ENCODE data around the gene ZNF710.

ZNF710 gene

GRCh38 chr15:89993349-89993748 lies 7.8 kb upstream of the ZNF710 start:
- no peak for DNase-seq

DNA sequence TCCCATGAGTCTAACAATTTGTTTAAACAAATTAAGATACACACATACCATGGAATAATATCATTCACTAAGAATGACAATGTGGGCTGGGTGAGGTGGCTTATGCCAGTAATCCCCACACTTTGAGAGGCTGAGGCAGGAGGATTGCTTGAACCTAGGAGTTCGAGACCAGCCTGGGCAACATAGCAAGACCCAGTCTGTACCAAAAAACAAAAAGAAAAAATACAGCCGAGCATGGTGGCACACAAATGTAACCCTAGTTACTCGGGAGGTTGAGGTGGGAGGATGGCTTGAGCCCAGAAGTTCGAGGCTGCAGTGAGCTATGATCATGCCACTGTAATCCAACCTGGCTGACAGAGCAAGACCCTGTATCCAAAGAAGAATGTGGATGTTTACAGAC lies 4.0 kb upstream of the ZNF710 start:
- DNase-seq = no peak

- no peak for DNase-seq
Measured at GRCh38 chr15:89998141-89998661, 2.9 kb upstream of the ZNF710 start.

- no peak for DNase-seq
Measured at GRCh38 chr15:89998923-89999675, 2.0 kb upstream of the ZNF710 start.

- DNase-seq = peak; percentile 10
Measured at GRCh38 chr15:89999676-90000185, 1.4 kb upstream of the ZNF710 start.

- DNase-seq = peak; percentile 4
Measured at GRCh38 chr15:90000186-90001001, 730 bp upstream of the ZNF710 start.

GRCh38 chr15:90001683-90002427 lies 731 bp downstream of the ZNF710 start:
- peak; percentile 24 for DNase-seq

- peak; percentile 14 for DNase-seq
Measured at GRCh38 chr15:90002428-90002844, 1.3 kb downstream of the ZNF710 start.

GRCh38 chr15:90003736-90004135 lies 2.6 kb downstream of the ZNF710 start:
- no peak for DNase-seq

- no peak for DNase-seq
Measured at GRCh38 chr15:90004252-90004651, 3.1 kb downstream of the ZNF710 start.

DNA sequence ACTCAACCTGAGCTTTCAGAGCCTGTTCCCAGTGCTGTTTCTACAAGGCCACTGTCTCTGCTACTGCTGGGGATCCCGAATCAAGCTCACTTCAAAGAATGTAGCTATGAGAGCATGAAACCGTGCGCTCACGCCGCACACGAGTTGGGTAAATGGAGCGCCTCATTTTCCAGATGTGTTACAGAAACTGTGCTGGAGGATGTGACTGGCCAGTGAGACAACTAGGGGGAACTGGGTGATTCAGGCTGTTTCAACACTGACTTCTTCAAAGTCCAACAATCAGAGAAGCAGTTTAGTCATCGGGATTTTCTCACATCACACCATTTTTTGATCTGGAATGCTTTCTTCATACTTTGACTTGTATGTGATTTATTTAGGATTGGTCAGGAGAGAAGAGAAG lies 3.5 kb downstream of the ZNF710 start:
- DNase-seq = no peak

DNA sequence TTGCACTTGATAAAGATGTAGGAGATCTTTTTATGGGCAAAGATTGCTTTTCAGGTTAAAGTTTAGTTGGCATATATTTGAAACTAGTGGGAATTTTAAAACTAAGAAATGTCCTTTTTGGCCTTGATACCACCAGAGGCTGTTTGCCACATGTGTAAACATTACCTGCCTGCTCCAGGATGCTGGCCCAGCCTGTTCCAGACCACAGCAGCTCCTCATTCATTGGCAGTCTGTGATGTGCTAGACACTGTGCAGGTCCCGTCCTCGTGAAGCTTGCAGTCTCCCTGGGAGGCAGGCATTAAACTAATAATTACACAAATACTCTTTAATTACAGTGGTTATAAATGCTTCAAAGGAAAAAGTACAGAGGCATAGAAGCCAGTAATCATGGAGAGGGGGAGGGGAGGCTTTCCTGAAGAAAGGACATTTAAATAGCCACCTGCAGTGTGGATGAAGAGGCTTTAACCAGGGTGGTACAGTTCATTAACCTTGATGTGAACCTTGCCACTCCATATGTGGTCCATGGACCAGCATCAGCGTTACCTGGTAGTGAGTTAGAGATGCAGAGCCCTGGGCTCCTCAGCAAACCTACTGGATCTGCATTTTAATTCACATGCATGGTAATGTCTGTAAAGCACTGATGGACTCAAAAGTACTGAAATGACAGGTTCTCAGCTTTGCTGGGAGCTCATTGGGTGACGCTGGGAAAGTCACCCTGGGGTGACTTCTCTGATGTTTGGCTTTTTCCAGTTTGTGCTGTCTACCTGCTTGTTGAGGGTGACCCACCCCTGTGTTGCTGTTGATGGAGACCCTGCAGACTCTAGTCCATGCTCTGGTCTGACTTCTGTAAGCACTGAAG lies 5.3 kb downstream of the ZNF710 start:
- no peak for DNase-seq

DNA sequence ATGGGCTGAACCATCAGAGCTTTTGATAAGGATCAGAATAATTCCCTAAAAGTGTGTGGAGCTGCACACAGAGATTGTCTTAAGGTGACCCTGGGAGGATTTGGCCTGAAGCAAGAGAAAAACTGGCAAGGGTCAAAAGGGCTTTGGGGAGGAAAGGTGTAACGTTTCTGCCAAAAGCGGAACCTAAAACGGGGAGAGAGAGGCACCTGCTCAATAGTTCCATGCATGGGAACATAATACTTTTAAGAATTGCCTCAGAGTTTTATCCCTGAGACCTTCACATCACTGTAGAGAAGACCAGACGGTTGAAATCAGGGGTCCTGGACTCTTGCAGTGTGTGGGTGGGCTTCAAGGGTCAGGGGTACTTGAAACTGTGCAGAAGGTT lies 5.9 kb downstream of the ZNF710 start:
- DNase-seq = no peak

- DNase-seq = no peak
Measured at GRCh38 chr15:90008607-90009006, 7.5 kb downstream of the ZNF710 start.

DNA sequence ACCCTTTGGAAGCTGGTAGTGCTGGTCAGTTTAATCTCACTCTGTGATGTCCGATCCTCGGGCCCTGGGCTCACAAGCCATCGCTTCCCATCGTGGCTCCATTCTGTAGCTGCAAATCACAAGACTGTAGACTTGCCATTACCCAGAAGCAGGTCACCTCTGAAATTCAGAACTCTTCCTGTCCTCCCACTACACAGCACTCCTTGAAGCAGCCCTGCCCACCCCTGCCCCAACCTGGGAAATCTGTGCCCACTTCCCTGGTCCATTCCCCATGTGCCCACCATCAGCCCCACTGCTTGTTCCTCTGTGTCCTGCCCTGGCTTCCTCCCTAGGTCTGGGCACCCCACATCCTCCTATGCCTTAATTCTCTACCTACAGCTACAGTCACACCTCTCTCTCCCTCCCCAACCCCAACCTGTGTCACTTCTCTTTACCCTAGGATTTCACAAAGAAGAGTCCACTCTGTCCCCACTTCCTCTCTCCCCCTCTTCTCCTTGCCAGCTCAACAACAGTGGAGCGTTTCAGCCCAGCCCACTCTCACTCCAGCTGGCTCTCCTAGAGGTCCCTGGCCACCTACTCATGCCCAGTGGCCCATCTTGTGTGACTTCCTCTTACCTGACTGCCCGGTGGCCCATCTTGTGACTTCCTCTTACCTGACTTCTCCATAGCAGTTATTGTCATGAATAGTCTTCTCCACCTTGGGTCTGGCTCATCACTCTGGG lies 8.3 kb downstream of the ZNF710 start:
- no peak for DNase-seq

DNA sequence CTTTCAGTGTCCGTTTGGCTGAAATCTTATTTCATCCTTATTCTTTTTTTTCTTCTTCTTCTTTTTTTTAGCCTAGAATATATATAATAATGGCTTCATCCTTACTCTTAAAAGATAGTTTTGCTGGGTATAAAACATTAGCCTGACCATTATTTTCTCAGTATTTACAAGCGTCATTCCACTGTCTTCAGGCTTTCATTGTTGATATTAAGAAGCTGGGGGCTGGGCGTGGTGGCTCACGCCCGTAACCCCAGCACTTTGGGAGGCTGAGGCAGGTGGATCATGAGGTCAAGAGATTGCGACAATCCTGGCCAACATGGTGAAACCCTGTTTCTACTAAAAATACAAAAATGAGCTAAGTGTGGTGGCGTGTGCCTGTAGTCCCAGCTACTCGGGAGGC lies 10.6 kb downstream of the ZNF710 start:
- DNase-seq = no peak

- DNase-seq = no peak
Measured at GRCh38 chr15:90013503-90013937, 12.4 kb downstream of the ZNF710 start.

GRCh38 chr15:90015294-90015693 lies 14.2 kb downstream of the ZNF710 start:
- DNase-seq = no peak

GRCh38 chr15:90015749-90016148 lies 14.6 kb downstream of the ZNF710 start:
- DNase-seq = no peak

DNA sequence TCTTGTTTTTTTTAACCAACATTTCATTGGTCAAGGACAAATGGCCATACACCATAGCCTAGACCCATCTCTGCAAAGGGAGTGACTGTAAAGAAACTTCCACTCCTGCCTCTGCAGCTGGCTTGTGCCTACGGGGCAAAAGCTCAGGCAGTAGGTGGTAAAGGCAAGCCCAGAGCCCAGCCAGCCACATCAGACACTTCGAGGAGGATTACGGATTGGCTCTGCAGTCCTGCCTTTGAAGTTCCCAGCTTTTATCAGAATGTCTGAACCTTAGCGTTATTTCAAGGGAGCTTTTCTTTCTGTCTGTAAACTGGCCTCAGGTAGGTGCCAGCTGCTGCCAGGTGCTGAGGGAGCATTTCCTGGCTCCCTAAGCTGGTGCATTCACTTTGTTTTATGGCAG lies 15.6 kb downstream of the ZNF710 start:
- DNase-seq = no peak

- no peak for DNase-seq
Measured at GRCh38 chr15:90018216-90018831, 17.2 kb downstream of the ZNF710 start.
